ENCODE data around the gene UBAP2. TPM values are rescaled to one million over a fixed set of nuclear protein-coding genes. Genes with fewer than 3 reads are reported as not detected.
"Not testable (repeated sequence)": the region's sequence is repeated elsewhere in the genome, so short reads cannot be mapped to it uniquely, and the experiment has no call there.

The UBAP2 gene
- total RNA-seq, 2 experiments from 2014 or later: 43.4 to 45.6 TPM

DNA sequence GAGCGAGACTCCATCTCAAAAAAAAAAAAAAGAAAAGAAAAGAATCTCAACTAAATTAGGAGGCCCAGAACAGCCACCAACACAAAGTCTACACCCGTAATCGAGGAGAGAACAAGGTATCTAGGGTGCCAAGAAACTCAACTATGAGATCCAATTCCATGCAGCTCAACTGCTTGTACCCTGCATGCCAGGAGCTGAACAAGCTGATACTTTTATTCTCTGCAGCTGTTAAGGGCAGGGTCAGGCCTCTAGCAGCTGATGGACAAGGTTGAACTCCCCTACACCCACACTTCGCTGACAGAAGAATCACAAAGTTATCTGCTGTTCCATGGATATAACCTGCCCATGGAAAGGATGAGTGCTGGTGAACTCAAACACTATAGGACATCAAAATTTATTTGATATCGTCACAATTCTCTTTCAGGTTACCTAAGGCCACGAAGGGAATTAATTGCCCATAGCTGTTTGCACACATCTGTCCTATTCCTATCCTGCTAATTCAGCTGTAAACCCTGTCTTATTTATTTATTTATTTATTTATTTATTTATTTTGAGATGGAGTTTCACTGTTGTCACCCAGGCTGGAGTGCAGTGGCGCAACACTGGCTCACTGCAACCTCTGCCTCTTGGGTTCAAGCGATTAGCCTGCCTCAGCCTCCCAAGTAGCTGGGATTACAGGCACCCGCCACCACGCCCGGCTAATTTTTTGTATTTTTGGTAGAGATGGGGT lies 20.7 kb downstream of the UBAP2 start:
- no peak for ATAC-seq
- no peak for TF ChIP-seq CTCF (IDR thresholded peaks at IDR 0.05)
- H3K36me3 Mint-ChIP-seq (ENCODE audit: low read depth): peaks cover 14% of the 10 kb centered on the region

DNA sequence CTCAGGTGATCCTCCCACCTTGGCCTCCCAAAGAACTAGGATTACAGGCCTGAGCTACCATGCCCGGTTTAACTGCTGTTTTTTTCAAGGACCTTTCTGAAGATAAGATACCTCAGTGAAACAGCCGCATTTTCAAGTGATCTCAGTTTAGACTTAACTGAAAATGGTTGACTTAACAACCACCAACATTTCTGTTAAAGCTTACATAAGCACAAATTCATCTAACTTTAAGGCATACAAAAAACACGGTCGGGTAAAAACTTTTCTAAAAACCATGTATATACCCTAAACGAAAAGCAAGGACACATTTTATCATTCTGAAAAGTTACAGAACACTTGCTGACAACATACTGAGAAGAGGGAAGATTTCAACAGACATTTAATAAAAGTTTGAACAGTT lies 22.9 kb downstream of the UBAP2 start:
- DNase-seq: no peak
- intact Hi-C loops (cut with micrococcal nuclease): no loop called here
- no peak overlapping the region for H3K4me3 Mint-ChIP-seq
- H3K27ac Mint-ChIP-seq: peak overlapping the region; percentile 5
- H3K4me1 Mint-ChIP-seq (ENCODE audit: low read depth): peaks cover 17% of the 10 kb centered on the region
- ATAC-seq: no peak
- TF ChIP-seq CTCF (IDR thresholded peaks at IDR 0.05): no peak
- no peaks in the 10 kb centered on the region for H3K27me3 Mint-ChIP-seq
- CTCF ChIA-PET: interaction anchor here (0.7 to 1.2 kb wide), 4 partner anchors 9 to 203 kb away, joined by 3 to 4 read pairs (median 3); no protein-coding TSS in a partner anchor
- H3K9me3 Mint-ChIP-seq: no peaks in the 10 kb centered on the region
- POLR2A ChIA-PET: interaction anchor here (0.6 to 1.4 kb wide), 2 partner anchors 22 to 152 kb away, joined by 3 read pairs; no protein-coding TSS in a partner anchor
- H3K36me3 Mint-ChIP-seq (ENCODE audit: low read depth): peaks cover 3% of the 10 kb centered on the region

More for the DNA sequence above, 20.7 kb downstream of the UBAP2 start:
- Mint-ChIP-seq H3K4me3 (no peak overlapping the region), H3K9me3 (no peaks in the 10 kb centered on the region), H3K4me1 (ENCODE audit: low read depth) (peaks cover 17% of the 10 kb centered on the region), H3K27me3 (no peaks in the 10 kb centered on the region), H3K27ac (no peak overlapping the region)
- ChIA-PET POLR2A (interaction anchor here (0.6 kb wide), 1 partner anchor 17 kb away, joined by 4 read pairs; no protein-coding TSS in a partner anchor), CTCF (no interaction called here)
- intact Hi-C loops (cut with micrococcal nuclease): no loop called here
- no peak for DNase-seq

DNA sequence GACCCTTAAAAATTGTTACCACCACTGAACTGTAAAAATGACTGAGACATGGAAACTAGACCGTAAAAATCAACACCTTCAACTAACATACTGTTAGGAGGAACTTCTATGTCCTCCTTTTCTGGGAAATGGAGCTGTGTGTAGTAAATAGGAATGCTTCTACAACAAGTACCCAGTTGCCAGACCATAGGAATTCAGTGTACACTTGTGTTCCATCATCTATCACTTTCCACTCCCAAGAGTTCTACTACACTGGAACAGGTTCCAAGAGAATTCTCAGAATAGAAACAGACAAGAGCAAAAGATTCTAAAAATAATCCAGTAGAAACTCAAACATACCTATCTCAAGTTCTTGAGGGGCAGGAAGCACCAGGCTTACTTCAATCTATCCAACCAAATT lies 23.6 kb downstream of the UBAP2 start:
- H3K4me3 Mint-ChIP-seq: no peak overlapping the region
- intact Hi-C loops (cut with micrococcal nuclease): no loop called here
- no peaks in the 10 kb centered on the region for H3K9me3 Mint-ChIP-seq
- ChIA-PET POLR2A (interaction anchor here (0.6 to 1.4 kb wide), 2 partner anchors 23 to 108 kb away, joined by 3 to 5 read pairs; no protein-coding TSS in a partner anchor), CTCF (interaction anchor here (0.6 to 1.1 kb wide), 4 partner anchors 8 to 946 kb away, joined by 3 to 4 read pairs (median 3); no protein-coding TSS in a partner anchor)
- H3K27me3 Mint-ChIP-seq: no peaks in the 10 kb centered on the region
- H3K27ac Mint-ChIP-seq: no peak overlapping the region
- DNase-seq (no peak), ATAC-seq (no peak)
- peaks cover 17% of the 10 kb centered on the region for H3K4me1 Mint-ChIP-seq (ENCODE audit: low read depth)
- TF ChIP-seq CTCF (IDR thresholded peaks at IDR 0.05): no peak
- peaks cover 4% of the 10 kb centered on the region for H3K36me3 Mint-ChIP-seq (ENCODE audit: low read depth)

DNA sequence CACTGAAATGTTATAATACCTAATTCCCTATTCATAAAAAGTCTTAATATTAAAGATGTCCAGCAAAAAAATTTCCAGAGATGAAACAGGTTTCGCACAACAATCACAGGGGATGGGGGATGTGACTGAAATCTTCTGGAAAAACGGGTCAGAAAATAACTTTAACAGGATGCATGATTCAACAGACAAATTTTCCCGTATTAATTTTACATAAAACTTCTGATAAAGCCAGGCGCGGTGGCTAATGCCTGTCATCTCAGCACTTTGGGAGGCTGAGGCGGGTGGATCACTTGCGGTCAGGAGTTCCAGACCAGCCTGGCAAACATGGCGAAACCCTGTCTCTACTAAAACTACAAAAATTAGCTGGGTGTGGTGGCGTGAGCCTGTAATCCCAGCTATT lies 24.2 kb downstream of the UBAP2 start:
- CTCF ChIA-PET; H3K27me3 Mint-ChIP-seq; H3K27ac Mint-ChIP-seq; H3K4me3 Mint-ChIP-seq; H3K36me3 Mint-ChIP-seq (ENCODE audit: low read depth); POLR2A ChIA-PET; ATAC-seq; intact Hi-C loops (cut with micrococcal nuclease); DNase-seq; H3K9me3 Mint-ChIP-seq: not testable (repeated sequence)
- peaks cover 17% of the 10 kb centered on the region for H3K4me1 Mint-ChIP-seq (ENCODE audit: low read depth)

DNA sequence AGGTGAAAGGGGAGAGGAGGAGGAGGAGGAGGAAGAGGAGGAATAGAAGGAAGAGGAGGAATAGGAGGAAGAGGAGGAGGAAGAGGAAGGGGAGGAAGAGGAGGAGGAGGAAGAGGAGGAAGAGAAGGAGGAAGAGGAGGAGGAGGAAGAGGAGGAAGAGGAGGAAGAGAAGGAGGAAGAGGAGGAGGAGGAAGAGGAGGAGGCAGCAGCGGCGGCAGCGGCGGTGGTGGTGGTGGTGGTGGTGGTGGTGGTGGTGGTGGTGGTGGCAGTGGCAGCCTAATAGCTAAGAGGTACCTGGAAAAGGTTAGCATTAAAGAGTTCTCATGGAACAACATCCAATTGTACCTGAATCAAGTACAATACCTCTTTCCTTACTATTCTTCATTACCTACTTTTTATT lies 32.5 kb downstream of the UBAP2 start:
- intact Hi-C loops (cut with micrococcal nuclease): loop anchor here (10.0 kb wide), 1 partner anchor 59 kb away; no protein-coding TSS in a partner anchor
- DNase-seq (no peak), ATAC-seq (no peak)
- Mint-ChIP-seq H3K4me3 (no peak overlapping the region), H3K4me1 (ENCODE audit: low read depth) (no peaks in the 10 kb centered on the region), H3K27ac (peak overlapping the region; percentile 42), H3K27me3 (no peaks in the 10 kb centered on the region), H3K9me3 (no peaks in the 10 kb centered on the region), H3K36me3 (ENCODE audit: low read depth) (peaks cover 11% of the 10 kb centered on the region)
- CTCF ChIA-PET: interaction anchor here (1.2 to 1.5 kb wide), 2 partner anchors 9 to 58 kb away, joined by 4 read pairs; no protein-coding TSS in a partner anchor
- no peak for TF ChIP-seq CTCF (IDR thresholded peaks at IDR 0.05)
- POLR2A ChIA-PET: interaction anchor here (0.6 kb wide), 1 partner anchor 22 kb away, joined by 4 read pairs; no protein-coding TSS in a partner anchor
